BLaER1 (cell line): Measurements from ENCODE around the gene COL13A1.

Experiments
- H3K27ac ChIP-seq: shearing (Covaris generic); formaldehyde crosslinking; 2 replicates; pipeline ENCODE4 v1.8.1; 2022
- H3K27me3 ChIP-seq: shearing (Covaris generic); formaldehyde crosslinking; 2 replicates; pipeline ENCODE4 v1.8.1; 2022
- H3K36me3 ChIP-seq: shearing (Covaris generic); formaldehyde crosslinking; 2 replicates; pipeline ENCODE4 v1.8.1; 2022
- H3K4me1 ChIP-seq: shearing (Covaris generic); formaldehyde crosslinking; 2 replicates; pipeline ENCODE4 v1.8.1; 2022
- H3K4me2 ChIP-seq: shearing (Covaris generic); formaldehyde crosslinking; 2 replicates; pipeline ENCODE4 v1.8.1; 2022
- H3K4me3 ChIP-seq: shearing (Covaris generic); formaldehyde crosslinking; 2 replicates; pipeline ENCODE4 v1.8.1; 2022
- H3K9ac ChIP-seq: shearing (Covaris generic); formaldehyde crosslinking; 2 replicates; pipeline ENCODE4 v1.8.1; 2022
- H3K9me3 ChIP-seq: shearing (Covaris generic); formaldehyde crosslinking; 2 replicates; pipeline ENCODE4 v1.8.1; 2022
- H4K20me1 ChIP-seq: shearing (Covaris generic); formaldehyde crosslinking; 2 replicates; pipeline ENCODE4 v1.8.1; 2022
- Cebpa-rat ChIP-seq: shearing (Covaris generic); IDR thresholded peaks from 2 replicates; pipeline ENCODE4 v1.8.1; 2022

Gene COL13A1

DNA sequence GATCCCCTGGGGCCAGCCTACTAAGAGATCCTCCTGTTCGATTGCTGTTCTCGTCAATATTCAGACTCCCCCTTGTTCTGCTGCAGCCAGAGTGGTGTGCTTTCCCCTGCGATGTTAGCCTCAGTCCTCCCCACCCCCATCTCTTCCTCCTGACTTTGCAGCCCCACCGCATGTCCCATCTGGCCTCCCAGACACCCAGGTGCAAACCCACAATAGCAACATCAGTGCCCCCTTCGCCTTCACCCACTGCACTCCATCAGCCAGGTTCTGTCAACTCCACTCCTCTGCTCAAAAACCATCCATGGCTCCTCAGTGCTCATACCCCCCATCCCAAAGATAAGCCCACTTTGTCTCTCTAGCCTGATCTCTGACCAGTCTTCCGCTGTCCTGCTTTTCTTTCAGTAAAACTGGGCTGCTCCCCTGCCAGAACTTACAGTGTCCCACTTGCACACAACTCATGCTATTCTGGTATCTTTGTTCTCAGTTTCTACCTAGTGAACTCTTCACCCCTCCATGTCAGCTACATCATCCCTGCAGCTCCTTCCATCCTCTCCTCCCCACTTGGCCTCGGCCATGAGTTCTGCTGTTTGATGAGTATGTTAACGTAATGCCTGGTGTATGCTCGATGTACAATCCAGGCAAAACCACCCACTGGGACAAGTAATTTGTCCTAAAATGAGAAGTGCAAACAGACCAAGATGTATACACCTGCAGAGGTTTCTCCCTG is 26.6 kb downstream of the COL13A1 start:
- Histone ChIP-seq H3K27ac (no peak overlapping the region), H4K20me1 (no peaks in the 10 kb centered on the region), H3K4me2 (peak overlapping the region; percentile 77), H3K36me3 (no peaks in the 10 kb centered on the region), H3K9me3 (no peaks in the 10 kb centered on the region), H3K27me3 (no peaks in the 10 kb centered on the region), H3K4me1 (peaks cover 32% of the 10 kb centered on the region), H3K4me3 (no peak overlapping the region), H3K9ac (no peak overlapping the region)
- TF ChIP-seq Cebpa-rat: no peak

- Histone ChIP-seq H3K36me3 (no peaks in the 10 kb centered on the region), H3K27me3 (no peaks in the 10 kb centered on the region), H3K9ac (no peak overlapping the region), H3K4me3 (no peak overlapping the region), H3K4me2 (no peak overlapping the region), H3K4me1 (peaks cover 47% of the 10 kb centered on the region), H3K9me3 (no peaks in the 10 kb centered on the region), H4K20me1 (no peaks in the 10 kb centered on the region), H3K27ac (no peak overlapping the region)
- TF ChIP-seq Cebpa-rat: no peak
Measured at GRCh38 chr10:69829775-69830174, 28.1 kb downstream of the COL13A1 start.

DNA sequence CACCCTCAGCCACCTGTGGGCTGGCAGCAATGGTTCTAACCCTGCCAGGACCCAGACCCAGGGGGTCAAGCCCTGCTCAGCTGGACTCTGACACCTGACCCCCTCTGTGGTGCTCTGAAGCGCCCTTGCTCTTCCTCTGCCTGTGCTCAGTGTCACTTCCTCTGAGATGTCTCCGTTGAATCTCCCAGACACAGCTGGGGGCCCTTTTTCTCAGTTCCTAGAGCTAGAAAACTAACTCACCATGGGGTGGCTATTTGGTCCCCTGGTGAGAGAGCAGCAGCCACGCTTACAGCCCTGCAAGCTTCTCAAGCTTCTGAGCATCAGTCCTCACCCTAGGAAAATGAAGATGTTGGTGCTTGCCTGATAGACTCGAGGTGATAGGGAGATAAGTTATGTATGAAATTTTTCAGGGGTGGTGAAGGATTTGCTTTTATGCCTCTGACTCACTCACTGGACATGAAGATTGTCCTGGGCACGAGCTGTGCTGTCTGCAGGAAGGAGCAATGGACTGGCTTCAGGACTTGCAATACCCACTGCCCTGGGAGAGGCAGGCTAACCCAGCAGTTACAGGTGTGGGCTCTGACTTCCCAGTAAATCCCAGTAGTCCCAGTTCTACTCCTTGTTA is 29.6 kb downstream of the COL13A1 start:
- Histone ChIP-seq H3K9ac (no peak overlapping the region), H3K4me3 (no peak overlapping the region), H3K4me2 (peak overlapping the region; percentile 38), H3K27me3 (no peaks in the 10 kb centered on the region), H3K9me3 (no peaks in the 10 kb centered on the region), H4K20me1 (no peaks in the 10 kb centered on the region), H3K36me3 (no peaks in the 10 kb centered on the region), H3K4me1 (peaks cover 63% of the 10 kb centered on the region), H3K27ac (0 out of 2 replicates have a peak overlapping the region, but pooled peaks have one; percentile 19)
- no peak for TF ChIP-seq Cebpa-rat

GRCh38 chr10:69835233-69835632 is 33.5 kb downstream of the COL13A1 start:
- Histone ChIP-seq H3K9ac (peak overlapping the region; percentile 56), H3K27me3 (no peaks in the 10 kb centered on the region), H3K4me2 (peak overlapping the region; percentile 87), H3K36me3 (no peaks in the 10 kb centered on the region), H3K4me1 (peaks cover 78% of the 10 kb centered on the region), H3K4me3 (peak overlapping the region; percentile 49), H3K9me3 (no peaks in the 10 kb centered on the region), H3K27ac (peak overlapping the region; percentile 81), H4K20me1 (no peaks in the 10 kb centered on the region)
- no peak for TF ChIP-seq Cebpa-rat

DNA sequence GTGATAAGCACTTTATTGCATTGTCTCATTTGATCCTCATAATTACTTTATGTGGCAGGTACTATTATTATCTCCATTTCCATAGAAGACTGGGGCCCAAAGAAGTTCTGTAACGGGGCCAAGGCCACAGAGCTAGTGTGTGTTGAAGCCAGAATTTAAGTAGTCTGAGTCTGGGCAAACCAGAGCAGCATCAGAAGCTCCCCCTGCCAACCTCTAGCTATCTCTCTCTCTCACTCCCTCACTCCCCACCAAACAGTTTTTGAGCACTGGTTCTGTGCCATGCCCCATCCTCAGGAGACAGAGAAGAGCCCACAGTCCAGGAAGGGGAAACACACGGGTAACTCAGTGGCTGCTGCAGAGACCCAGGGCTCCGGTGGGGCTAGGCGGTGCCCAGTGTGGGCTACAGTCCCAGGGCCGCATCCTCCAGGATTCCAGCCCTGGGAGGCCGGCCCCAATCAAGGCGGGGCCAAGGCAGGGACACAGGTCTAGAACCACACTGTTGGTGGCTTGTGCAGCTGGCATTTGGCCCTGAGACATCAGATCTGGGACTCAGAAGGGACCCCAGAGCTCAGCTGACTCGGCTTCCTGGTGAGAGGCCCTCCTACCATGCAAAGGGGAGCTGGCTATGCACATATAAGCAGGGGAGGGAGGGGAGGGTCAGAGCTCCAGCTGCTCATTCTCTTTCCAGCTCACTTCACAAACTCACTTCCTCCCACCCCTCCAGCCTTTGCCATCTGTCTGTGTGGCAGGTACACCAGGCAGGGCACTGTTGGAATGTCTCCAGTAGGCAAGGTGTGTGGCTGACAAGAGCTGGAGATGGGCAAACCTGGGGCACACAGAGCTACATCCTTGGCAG is 34.4 kb downstream of the COL13A1 start:
- Histone ChIP-seq H3K4me3 (peak overlapping the region; percentile 49), H3K27me3 (no peaks in the 10 kb centered on the region), H4K20me1 (no peaks in the 10 kb centered on the region), H3K9ac (peak overlapping the region; percentile 56), H3K27ac (peak overlapping the region; percentile 81), H3K4me2 (peak overlapping the region; percentile 87), H3K36me3 (no peaks in the 10 kb centered on the region), H3K9me3 (no peaks in the 10 kb centered on the region), H3K4me1 (peaks cover 80% of the 10 kb centered on the region)
- no peak for TF ChIP-seq Cebpa-rat

GRCh38 chr10:69836731-69837030 is 35.0 kb downstream of the COL13A1 start:
- peaks cover 74% of the 10 kb centered on the region for H3K4me1 ChIP-seq
- TF ChIP-seq Cebpa-rat: no peak
- peak overlapping the region; percentile 81 for H3K27ac ChIP-seq
- peak overlapping the region; percentile 56; the same call in 1 of the 2 replicates for H3K9ac ChIP-seq
- H4K20me1 ChIP-seq: no peaks in the 10 kb centered on the region
- H3K36me3 ChIP-seq: no peaks in the 10 kb centered on the region
- H3K9me3 ChIP-seq: no peaks in the 10 kb centered on the region
- H3K27me3 ChIP-seq: no peaks in the 10 kb centered on the region
- H3K4me3 ChIP-seq: no peak overlapping the region
- peak overlapping the region; percentile 87 for H3K4me2 ChIP-seq

- Histone ChIP-seq H3K4me2 (peak overlapping the region; percentile 87), H3K4me1 (peaks cover 72% of the 10 kb centered on the region), H3K27ac (peak overlapping the region; percentile 81), H3K27me3 (no peaks in the 10 kb centered on the region), H3K4me3 (no peak overlapping the region), H3K36me3 (no peaks in the 10 kb centered on the region), H3K9me3 (no peaks in the 10 kb centered on the region), H3K9ac (peak overlapping the region; percentile 56; the same call in 1 of the 2 replicates), H4K20me1 (no peaks in the 10 kb centered on the region)
- TF ChIP-seq Cebpa-rat: no peak
Measured at GRCh38 chr10:69837261-69837660, 35.6 kb downstream of the COL13A1 start.

DNA sequence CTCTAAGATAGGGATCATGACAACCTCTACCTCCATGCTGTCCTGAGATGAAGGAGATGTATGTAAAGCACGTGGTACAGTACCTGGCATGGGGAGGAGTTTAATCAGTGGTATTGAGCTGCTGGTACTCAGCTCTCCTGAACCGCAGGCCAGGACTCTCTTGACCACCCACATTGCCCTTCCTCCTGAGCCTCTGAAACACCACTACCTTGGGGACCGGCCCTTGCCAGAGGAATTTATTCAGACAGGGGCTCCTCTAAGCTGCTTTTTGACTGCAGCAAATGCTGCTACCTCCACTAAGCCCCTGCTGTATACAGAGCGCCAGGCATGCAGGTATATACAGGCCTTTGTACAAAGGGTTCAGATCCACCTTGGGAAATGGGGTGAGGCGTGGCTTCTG is 36.7 kb downstream of the COL13A1 start:
- Histone ChIP-seq H3K27me3 (no peaks in the 10 kb centered on the region), H3K4me3 (no peak overlapping the region), H3K4me2 (0 out of 2 replicates have a peak overlapping the region, but pooled peaks have one; percentile 87), H3K9ac (no peak overlapping the region), H3K9me3 (no peaks in the 10 kb centered on the region), H3K36me3 (no peaks in the 10 kb centered on the region), H3K27ac (no peak overlapping the region), H4K20me1 (no peaks in the 10 kb centered on the region), H3K4me1 (peaks cover 68% of the 10 kb centered on the region)
- TF ChIP-seq Cebpa-rat: no peak

- H3K4me1 ChIP-seq: peaks cover 63% of the 10 kb centered on the region
- H3K4me2 ChIP-seq: no peak overlapping the region
- no peak overlapping the region for H3K9ac ChIP-seq
- H3K36me3 ChIP-seq: no peaks in the 10 kb centered on the region
- no peaks in the 10 kb centered on the region for H3K9me3 ChIP-seq
- no peak overlapping the region for H3K27ac ChIP-seq
- no peaks in the 10 kb centered on the region for H3K27me3 ChIP-seq
- H3K4me3 ChIP-seq: no peak overlapping the region
- H4K20me1 ChIP-seq: no peaks in the 10 kb centered on the region
- no peak for TF ChIP-seq Cebpa-rat
Measured at GRCh38 chr10:69838853-69839252, 37.1 kb downstream of the COL13A1 start.
